Measurements from ENCODE around the gene KCNJ5. TPM values are rescaled to one million over a fixed set of nuclear protein-coding genes. Genes with fewer than 3 reads are reported as not detected.

The KCNJ5 gene
- total RNA-seq, 2 experiments from 2014 or later, result not detected

DNA sequence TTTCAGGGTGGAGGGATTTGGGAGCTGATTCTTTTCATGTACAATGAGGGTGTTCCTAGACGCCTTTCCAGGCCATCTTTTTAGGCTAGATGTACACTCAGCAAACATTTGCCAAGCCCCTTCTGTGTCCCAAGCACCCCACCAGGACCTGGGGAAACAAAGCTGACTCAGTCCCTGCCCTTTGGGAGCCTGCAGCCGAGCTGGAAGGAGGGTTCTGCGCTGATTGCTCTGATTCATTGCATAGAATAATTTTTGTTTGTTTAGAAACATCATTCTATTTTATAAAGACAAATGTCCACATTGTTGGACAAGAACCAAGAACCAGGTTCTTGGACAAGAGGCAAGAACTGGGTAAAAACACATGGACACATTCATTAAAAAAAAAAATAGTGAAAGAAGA, 34.8 kb downstream of the KCNJ5 start:
- POLR2A ChIA-PET, result no interaction called here
- Mint-ChIP-seq H3K36me3 (ENCODE audit: low read depth) (no peaks in the 10 kb centered on the region), H3K9me3 (no peaks in the 10 kb centered on the region), H3K4me3 (no peak overlapping the region), H3K27me3 (no peaks in the 10 kb centered on the region), H3K27ac (no peak overlapping the region), H3K4me1 (peaks cover 14% of the 10 kb centered on the region)
- no peak for DNase-seq
- CTCF ChIA-PET, result interaction anchor here (0.8 to 1.5 kb wide), 2 partner anchors 13 to 20 kb away, joined by 3 to 4 read pairs; no protein-coding TSS in a partner anchor

DNA sequence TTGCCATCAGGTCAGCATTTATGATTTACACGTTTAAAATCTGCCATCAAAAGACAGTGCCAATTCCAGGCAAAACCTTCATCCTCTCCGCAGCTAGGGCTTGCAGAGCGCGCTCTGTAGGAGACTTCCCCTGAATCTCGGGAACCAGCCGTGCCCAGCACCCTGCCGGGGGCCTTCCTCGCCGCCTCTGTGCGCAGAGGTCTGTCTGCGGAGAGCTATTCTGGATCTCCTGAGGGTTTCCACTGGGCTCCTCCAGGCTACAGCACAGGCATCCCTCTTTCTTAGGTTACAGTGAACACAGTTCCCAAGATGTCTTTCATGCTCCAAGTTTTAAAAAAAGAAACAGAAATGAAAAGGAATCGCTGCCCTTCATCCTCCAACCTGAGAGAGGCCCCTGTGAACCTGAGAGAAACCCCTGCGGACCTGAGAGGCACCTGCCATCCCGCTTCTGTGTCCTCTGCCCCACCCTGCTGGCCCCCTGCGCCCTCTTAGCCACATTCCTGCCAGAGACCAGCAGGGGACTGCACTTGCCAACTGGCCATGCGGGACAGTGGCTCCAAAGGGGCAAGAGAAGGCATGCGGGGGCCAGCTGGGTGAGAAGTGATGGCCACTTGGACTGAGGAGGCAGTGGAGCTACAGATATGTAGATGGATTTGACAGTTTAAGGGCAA, 35.4 kb downstream of the KCNJ5 start:
- no peaks in the 10 kb centered on the region for H3K27me3 Mint-ChIP-seq
- no peak overlapping the region for H3K4me3 Mint-ChIP-seq
- no peaks in the 10 kb centered on the region for H3K9me3 Mint-ChIP-seq
- peaks cover 14% of the 10 kb centered on the region for H3K4me1 Mint-ChIP-seq
- POLR2A ChIA-PET, result no interaction called here
- H3K36me3 Mint-ChIP-seq (ENCODE audit: low read depth), result no peaks in the 10 kb centered on the region
- no peak for DNase-seq
- H3K27ac Mint-ChIP-seq, result no peak overlapping the region
- CTCF ChIA-PET, result interaction anchor here (0.8 kb wide), 2 partner anchors 12 to 42 kb away, joined by 3 read pairs; no protein-coding TSS in a partner anchor

DNA sequence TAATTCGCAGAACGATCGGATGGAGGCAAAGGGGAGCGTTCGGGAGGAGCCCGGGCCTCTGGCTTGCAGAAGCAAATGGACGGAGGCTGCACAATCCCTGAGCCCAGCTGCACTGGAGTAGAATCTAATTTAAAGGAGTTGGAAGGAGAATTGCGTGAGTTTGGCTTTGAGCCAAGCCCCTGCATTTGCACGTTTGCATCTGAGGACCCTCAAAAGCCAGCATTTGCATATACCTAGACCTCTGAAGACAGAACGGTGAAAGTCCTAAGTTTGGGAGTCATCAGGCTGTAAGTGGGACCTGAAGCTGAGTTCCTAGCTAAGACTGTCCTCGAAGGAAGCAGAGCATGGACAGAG, 35.9 kb downstream of the KCNJ5 start:
- H3K4me3 Mint-ChIP-seq, result no peak overlapping the region
- POLR2A ChIA-PET, result no interaction called here
- H3K36me3 Mint-ChIP-seq (ENCODE audit: low read depth), result no peaks in the 10 kb centered on the region
- H3K9me3 Mint-ChIP-seq, result no peaks in the 10 kb centered on the region
- no peaks in the 10 kb centered on the region for H3K27me3 Mint-ChIP-seq
- peaks cover 14% of the 10 kb centered on the region for H3K4me1 Mint-ChIP-seq
- no peak overlapping the region for H3K27ac Mint-ChIP-seq
- CTCF ChIA-PET, result interaction anchor here (0.8 kb wide), 1 partner anchor 42 kb away, joined by 3 read pairs; no protein-coding TSS in a partner anchor
- DNase-seq, result no peak

DNA sequence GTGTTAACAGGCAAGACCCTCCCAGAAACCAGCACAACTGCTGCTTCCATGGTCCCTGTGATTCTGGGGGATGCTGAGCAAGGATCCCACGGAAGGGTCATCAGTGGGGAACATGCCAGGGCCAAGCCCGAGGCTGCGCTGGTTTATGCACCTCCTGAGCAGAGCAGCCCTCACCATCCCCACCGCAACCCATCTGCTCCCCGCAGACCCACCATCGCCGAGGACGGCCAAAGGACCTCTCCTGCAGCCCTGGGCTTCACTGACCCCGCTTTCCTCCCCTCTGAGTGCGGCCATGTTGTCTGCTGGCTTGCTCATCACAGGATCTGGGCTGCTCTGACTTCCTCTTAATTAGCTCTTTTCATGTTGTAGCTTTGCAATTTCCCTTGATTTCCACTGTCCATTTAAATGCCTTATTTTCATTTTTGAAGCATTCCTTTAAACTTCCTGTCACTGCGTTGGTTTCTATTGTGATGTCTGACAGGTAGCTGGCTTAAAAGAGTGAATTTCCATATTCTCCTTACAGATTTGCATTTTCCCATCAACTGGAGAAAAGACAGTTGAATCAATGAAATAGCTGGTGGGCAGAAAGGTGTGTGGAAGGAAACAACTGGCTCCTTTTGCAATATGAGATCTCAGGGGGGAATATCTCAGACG, 36.7 kb downstream of the KCNJ5 start:
- Mint-ChIP-seq H3K4me1 (peaks cover 14% of the 10 kb centered on the region), H3K36me3 (ENCODE audit: low read depth) (no peaks in the 10 kb centered on the region), H3K27ac (peak overlapping the region; percentile 68), H3K27me3 (no peaks in the 10 kb centered on the region), H3K4me3 (no peak overlapping the region), H3K9me3 (no peaks in the 10 kb centered on the region)
- no peak for DNase-seq
- ChIA-PET CTCF (interaction anchor here (0.8 kb wide), 2 partner anchors 22 to 43 kb away, joined by 3 read pairs; no protein-coding TSS in a partner anchor), POLR2A (interaction anchor here (0.6 kb wide), 2 partner anchors 153 to 663 kb away, joined by 3 read pairs; no protein-coding TSS in a partner anchor)

DNA sequence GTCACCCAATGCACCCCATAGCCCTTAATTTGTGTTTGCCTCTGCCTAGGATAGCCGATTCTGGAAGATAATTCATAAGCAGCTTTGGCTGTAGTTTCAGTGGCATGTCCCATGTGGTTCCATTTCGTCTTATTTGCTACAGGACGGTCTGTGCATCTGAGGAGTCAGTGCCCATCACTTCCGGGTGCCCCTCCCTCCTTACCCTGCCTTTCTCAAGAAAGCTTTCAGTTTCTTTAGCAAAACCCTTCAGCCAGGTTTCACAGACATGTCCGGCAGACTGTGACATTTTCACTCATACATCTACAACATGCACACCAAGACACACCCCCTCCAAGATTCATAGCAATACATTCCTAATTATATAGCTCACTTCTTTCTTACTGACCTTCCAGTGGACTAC, 37.2 kb downstream of the KCNJ5 start:
- Mint-ChIP-seq H3K27ac (peak overlapping the region; percentile 68), H3K4me1 (peaks cover 14% of the 10 kb centered on the region), H3K36me3 (ENCODE audit: low read depth) (no peaks in the 10 kb centered on the region), H3K27me3 (no peaks in the 10 kb centered on the region), H3K9me3 (no peaks in the 10 kb centered on the region), H3K4me3 (no peak overlapping the region)
- ChIA-PET CTCF (interaction anchor here (0.8 kb wide), 1 partner anchor 22 kb away, joined by 3 read pairs; no protein-coding TSS in a partner anchor), POLR2A (interaction anchor here (0.6 kb wide), 1 partner anchor 664 kb away, joined by 3 read pairs; no protein-coding TSS in a partner anchor)
- peak; percentile 22 for DNase-seq

DNA sequence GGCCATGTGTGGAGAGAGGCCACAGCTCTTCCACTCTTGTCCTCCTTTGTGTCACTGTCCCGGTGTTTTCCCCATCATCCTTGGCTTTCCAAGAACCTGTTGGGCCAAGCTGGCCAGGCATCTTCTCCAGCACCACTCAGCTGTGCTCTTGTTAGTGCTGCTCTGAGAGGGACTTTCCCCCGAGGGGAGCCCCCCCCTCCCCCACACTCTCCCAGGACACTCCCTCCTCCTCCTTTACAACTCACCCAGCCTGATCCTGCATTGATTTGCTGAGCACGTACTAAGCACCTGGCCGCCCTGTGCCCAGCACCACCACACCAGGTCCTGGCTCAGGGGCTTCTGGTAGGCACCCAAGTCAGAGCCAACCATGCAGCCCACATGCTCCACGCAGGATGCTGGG, 38.3 kb downstream of the KCNJ5 start:
- Mint-ChIP-seq H3K9me3 (no peaks in the 10 kb centered on the region), H3K27ac (no peak overlapping the region), H3K4me3 (no peak overlapping the region), H3K4me1 (peaks cover 14% of the 10 kb centered on the region), H3K36me3 (ENCODE audit: low read depth) (no peaks in the 10 kb centered on the region), H3K27me3 (no peaks in the 10 kb centered on the region)
- no peak for DNase-seq
- POLR2A ChIA-PET, result interaction anchor here (0.6 kb wide), 1 partner anchor 1891 kb away, joined by 3 read pairs; no protein-coding TSS in a partner anchor
- CTCF ChIA-PET, result interaction anchor here (1.4 kb wide), 1 partner anchor 27 kb away, joined by 4 read pairs; no protein-coding TSS in a partner anchor

- ChIA-PET CTCF (interaction anchor here (1.4 kb wide), 1 partner anchor 27 kb away, joined by 4 read pairs; no protein-coding TSS in a partner anchor), POLR2A (interaction anchor here (0.6 kb wide), 1 partner anchor 1890 kb away, joined by 3 read pairs; no protein-coding TSS in a partner anchor)
- no peak overlapping the region for H3K4me3 Mint-ChIP-seq
- H3K27me3 Mint-ChIP-seq, result no peaks in the 10 kb centered on the region
- no peak overlapping the region for H3K27ac Mint-ChIP-seq
- no peaks in the 10 kb centered on the region for H3K9me3 Mint-ChIP-seq
- H3K4me1 Mint-ChIP-seq, result peaks cover 14% of the 10 kb centered on the region
- no peaks in the 10 kb centered on the region for H3K36me3 Mint-ChIP-seq (ENCODE audit: low read depth)
- no peak for DNase-seq
Observed at GRCh38 chr11:128929991-128930390, 38.8 kb downstream of the KCNJ5 start.

DNA sequence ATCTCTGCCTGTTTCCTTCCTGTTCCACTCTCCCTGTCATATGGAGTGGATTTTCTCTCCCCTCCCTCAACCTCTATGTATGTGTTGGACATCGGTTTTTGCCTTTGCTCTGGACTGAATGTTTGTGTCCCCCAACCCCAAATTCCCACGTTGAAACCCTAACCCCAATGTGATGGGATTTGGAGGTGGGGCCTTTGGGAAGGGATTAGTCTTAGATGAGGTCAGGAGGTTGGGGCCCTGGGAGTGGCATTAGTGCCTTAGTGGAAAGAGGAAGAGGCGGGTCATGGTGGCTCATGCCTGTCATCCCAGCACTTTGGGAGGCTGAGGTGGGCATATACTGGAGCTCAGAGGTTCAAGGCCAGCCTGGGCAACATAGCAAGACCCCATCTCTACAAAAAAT, 39.9 kb downstream of the KCNJ5 start:
- ChIA-PET CTCF (no interaction called here), POLR2A (no interaction called here)
- peaks cover 14% of the 10 kb centered on the region for H3K4me1 Mint-ChIP-seq

DNA sequence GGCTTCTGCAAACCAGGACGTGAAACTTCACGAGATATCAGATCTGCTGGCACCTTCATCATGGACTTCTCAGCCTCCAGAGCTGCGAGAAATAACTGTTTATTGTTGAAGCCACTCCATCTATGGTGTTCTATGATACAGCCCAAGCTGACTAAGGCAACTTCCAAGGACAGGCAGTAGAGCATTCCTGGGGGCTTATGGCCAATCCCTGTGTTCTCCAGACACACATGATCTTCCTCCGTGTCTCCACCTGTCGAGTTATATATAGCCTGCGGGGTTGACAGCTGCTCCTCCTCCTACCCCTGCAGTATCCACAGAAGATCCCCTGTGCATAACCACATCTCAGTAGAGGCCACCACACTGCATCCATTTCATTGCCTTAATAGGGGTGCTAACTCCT, 40.5 kb downstream of the KCNJ5 start:
- H3K36me3 Mint-ChIP-seq (ENCODE audit: low read depth), result no peaks in the 10 kb centered on the region
- ChIA-PET POLR2A (no interaction called here), CTCF (interaction anchor here (0.6 kb wide), 1 partner anchor 774 kb away, joined by 5 read pairs; no protein-coding TSS in a partner anchor)
- no peak overlapping the region for H3K4me3 Mint-ChIP-seq
- H3K4me1 Mint-ChIP-seq, result peaks cover 14% of the 10 kb centered on the region
- DNase-seq, result no peak
- H3K27me3 Mint-ChIP-seq, result no peaks in the 10 kb centered on the region
- no peak overlapping the region for H3K27ac Mint-ChIP-seq
- H3K9me3 Mint-ChIP-seq, result no peaks in the 10 kb centered on the region

More for the DNA sequence above, 39.9 kb downstream of the KCNJ5 start:
- Mint-ChIP-seq H3K36me3 (ENCODE audit: low read depth) (no peaks in the 10 kb centered on the region), H3K27ac (no peak overlapping the region), H3K27me3 (no peaks in the 10 kb centered on the region), H3K9me3 (no peaks in the 10 kb centered on the region), H3K4me3 (no peak overlapping the region)
- DNase-seq, result no peak

- H3K36me3 Mint-ChIP-seq (ENCODE audit: low read depth), result no peaks in the 10 kb centered on the region
- no peaks in the 10 kb centered on the region for H3K9me3 Mint-ChIP-seq
- ChIA-PET CTCF (no interaction called here), POLR2A (no interaction called here)
- H3K4me1 Mint-ChIP-seq, result peaks cover 6% of the 10 kb centered on the region
- H3K27ac Mint-ChIP-seq, result no peak overlapping the region
- no peak for DNase-seq
- no peak overlapping the region for H3K4me3 Mint-ChIP-seq
- H3K27me3 Mint-ChIP-seq, result no peaks in the 10 kb centered on the region
Observed at GRCh38 chr11:128933481-128934178, 42.5 kb downstream of the KCNJ5 start.

DNA sequence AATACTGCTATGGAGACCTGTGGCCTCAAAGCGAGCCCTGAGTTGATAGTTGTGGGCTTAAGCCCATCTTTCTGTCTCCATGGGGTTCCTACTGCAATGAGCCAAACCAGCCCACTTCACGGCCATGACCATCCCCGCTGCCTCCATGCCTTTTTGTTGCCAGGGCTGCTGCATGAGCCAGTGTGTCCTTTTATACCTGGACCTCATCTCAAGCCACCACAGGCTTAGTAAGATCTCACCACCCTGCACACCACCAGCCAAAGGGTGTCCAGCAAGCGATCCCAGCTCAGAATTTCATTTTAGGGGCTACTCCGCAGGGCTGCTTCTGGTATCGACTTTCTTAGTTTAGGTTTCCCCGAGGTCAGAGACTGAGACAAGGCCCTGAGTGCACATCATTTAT, 43.2 kb downstream of the KCNJ5 start:
- Mint-ChIP-seq H3K27ac (no peak overlapping the region), H3K4me1 (peaks cover 3% of the 10 kb centered on the region), H3K4me3 (no peak overlapping the region), H3K36me3 (ENCODE audit: low read depth) (no peaks in the 10 kb centered on the region), H3K9me3 (no peaks in the 10 kb centered on the region), H3K27me3 (no peaks in the 10 kb centered on the region)
- ChIA-PET POLR2A (no interaction called here), CTCF (no interaction called here)
- no peak for DNase-seq

GRCh38 chr11:128934926-128935325, 43.8 kb downstream of the KCNJ5 start:
- H3K4me3 Mint-ChIP-seq, result no peak overlapping the region
- no peak for DNase-seq
- no peaks in the 10 kb centered on the region for H3K4me1 Mint-ChIP-seq
- no peak overlapping the region for H3K27ac Mint-ChIP-seq
- ChIA-PET POLR2A (no interaction called here), CTCF (interaction anchor here (0.6 to 0.9 kb wide), 2 partner anchors 149 to 282 kb away, joined by 3 read pairs; no protein-coding TSS in a partner anchor)
- no peaks in the 10 kb centered on the region for H3K9me3 Mint-ChIP-seq
- no peaks in the 10 kb centered on the region for H3K36me3 Mint-ChIP-seq (ENCODE audit: low read depth)
- H3K27me3 Mint-ChIP-seq, result no peaks in the 10 kb centered on the region

Data from activated CD4-positive, alpha-beta T cell treated with anti-CD3 and anti-CD28 coated beads, Interleukin-2, amount 10 ng/mL, durations not matched to agents 7 days and 5 days (primary cell).